Osteocyte (in vitro differentiated cells): Measurements from ENCODE around the gene ADAM15. TPM values are rescaled to one million over a fixed set of nuclear protein-coding genes. Genes with fewer than 3 reads are reported as not detected.

Experiments used
- DNase-seq: peaks from one replicate; pipeline ENCODE4 v3.0.0; 2021; ENCODE audit warnings: mixed read lengths; ENCODE audit not compliant: unreplicated experiment; ENCODE audit errors: extremely low spot score
- H3K27ac Mint-ChIP-seq: one replicate; pipeline ENCODE4 v1.8.0; 2021; ENCODE audit warnings: mild to moderate bottlenecking, mixed read lengths; ENCODE audit not compliant: unreplicated experiment
- H3K27me3 Mint-ChIP-seq: one replicate; pipeline ENCODE4 v1.8.0; 2021; ENCODE audit warnings: mixed read lengths; ENCODE audit not compliant: unreplicated experiment
- H3K36me3 Mint-ChIP-seq: one replicate; pipeline ENCODE4 v1.8.0; 2021; ENCODE audit warnings: mixed read lengths; ENCODE audit not compliant: unreplicated experiment
- H3K4me1 Mint-ChIP-seq: one replicate; pipeline ENCODE4 v1.8.0; 2021; ENCODE audit warnings: mixed read lengths; ENCODE audit not compliant: unreplicated experiment
- H3K4me3 Mint-ChIP-seq: one replicate; pipeline ENCODE4 v1.8.0; 2021; ENCODE audit warnings: mild to moderate bottlenecking, moderate library complexity, mixed read lengths; ENCODE audit not compliant: unreplicated experiment
- H3K9me3 Mint-ChIP-seq: one replicate; pipeline ENCODE4 v1.8.0; 2021; ENCODE audit warnings: mixed read lengths; ENCODE audit not compliant: unreplicated experiment
- CTCF ChIP-seq: fragments of 200-600 bp; sonication (generic); IDR thresholded peaks from 2 replicates; pipeline ENCODE4 v1.5.0; 2021; ENCODE audit warnings: antibody characterized with exemption, mild to moderate bottlenecking, moderate library complexity
- total RNA-seq: library from RNA; stranded (reverse); gene quantifications from 2 replicates; pipeline ENCODE4 v1.2.1, GENCODE V29; 2021

Gene ADAM15
- total RNA-seq, 1 donor from 2014 or later = 89.4 TPM

DNA sequence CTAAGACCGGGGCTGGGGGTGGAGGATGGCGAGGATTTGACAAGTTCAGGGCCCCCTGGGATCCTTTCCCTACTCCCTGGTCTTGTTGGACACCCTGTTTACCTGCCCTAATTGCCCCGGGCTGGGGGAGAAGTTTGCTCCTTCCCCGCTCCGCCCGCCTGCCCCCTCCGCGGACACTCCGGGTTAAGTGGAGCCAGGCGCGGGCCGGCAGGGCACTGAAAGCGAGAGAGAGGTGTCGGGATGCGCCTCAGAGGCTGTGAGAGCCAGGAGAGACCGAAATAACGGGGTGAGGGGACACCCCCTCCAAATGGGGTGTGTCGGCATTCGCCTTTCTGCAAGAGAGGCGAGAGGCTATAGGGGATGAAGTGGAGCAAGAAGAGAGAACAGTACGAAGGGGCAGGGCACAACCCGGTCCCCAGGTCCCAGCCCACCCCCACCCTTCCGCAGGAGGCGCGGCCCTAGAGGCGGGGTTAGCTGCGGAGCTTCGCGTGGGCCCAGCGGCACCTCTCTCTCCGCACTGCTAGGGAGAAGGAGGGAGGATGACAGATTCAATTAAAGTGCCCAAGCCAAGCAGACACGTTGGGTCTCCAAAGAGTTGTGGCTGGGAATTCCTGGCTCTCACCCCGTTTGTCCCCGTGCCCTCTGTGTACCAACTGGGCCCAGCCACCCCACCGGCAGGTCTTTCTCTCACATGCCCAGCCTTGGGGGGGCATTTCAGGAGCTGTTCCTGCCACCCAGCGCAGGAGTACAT is 31.4 kb downstream of the ADAM15 start:
- no peak for TF ChIP-seq CTCF
- Mint-ChIP-seq H3K4me1 (peaks cover 45% of the 10 kb centered on the region), H3K27ac (no peak overlapping the region), H3K36me3 (peaks cover 2% of the 10 kb centered on the region), H3K4me3 (no peak overlapping the region), H3K9me3 (no peaks in the 10 kb centered on the region), H3K27me3 (peaks cover 33% of the 10 kb centered on the region)
- no peak for DNase-seq

DNA sequence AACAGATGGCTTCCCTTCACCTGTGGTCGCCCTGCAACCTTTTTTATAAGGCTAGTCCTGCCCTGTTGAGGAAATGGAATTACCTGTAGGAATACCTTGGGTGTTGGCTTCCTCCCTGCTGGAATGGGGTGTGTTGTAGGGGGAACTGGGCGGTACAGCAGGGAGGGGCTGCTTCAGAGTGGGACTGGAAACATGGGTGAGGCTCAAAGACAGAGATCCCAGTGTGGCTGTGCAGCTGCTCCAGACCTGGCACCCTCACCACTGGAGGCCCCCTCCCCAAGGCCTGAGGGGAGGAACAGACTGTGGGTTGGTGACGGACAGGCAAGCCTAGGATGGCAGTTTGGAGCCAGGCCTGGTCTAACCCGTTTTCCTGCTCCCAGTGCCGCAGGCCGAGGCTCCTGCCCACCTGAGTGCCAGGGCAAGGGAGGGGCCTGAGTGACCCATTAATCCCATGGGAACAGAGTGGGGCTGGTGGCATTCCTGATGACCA is 32.0 kb downstream of the ADAM15 start:
- Mint-ChIP-seq H3K9me3 (no peaks in the 10 kb centered on the region), H3K27me3 (peaks cover 33% of the 10 kb centered on the region), H3K36me3 (peaks cover 2% of the 10 kb centered on the region), H3K4me1 (peaks cover 45% of the 10 kb centered on the region), H3K27ac (no peak overlapping the region), H3K4me3 (no peak overlapping the region)
- TF ChIP-seq CTCF = no peak
- no peak for DNase-seq

- no peak for DNase-seq
- Mint-ChIP-seq H3K4me1 (peaks cover 39% of the 10 kb centered on the region), H3K9me3 (no peaks in the 10 kb centered on the region), H3K27me3 (peaks cover 33% of the 10 kb centered on the region), H3K36me3 (peaks cover 2% of the 10 kb centered on the region), H3K27ac (peak overlapping the region; percentile 89), H3K4me3 (peak overlapping the region; percentile 90)
- no peak for TF ChIP-seq CTCF
Measured at GRCh38 chr1:155083865-155084721, 33.0 kb downstream of the ADAM15 start.

GRCh38 chr1:155084722-155085503 is 33.8 kb downstream of the ADAM15 start:
- DNase-seq = peak; percentile 97
- peak; percentile 92 for TF ChIP-seq CTCF
- H3K4me1 Mint-ChIP-seq = peaks cover 31% of the 10 kb centered on the region
- H3K27me3 Mint-ChIP-seq = peaks cover 25% of the 10 kb centered on the region
- no peaks in the 10 kb centered on the region for H3K9me3 Mint-ChIP-seq
- peak overlapping the region; percentile 89 for H3K27ac Mint-ChIP-seq
- H3K4me3 Mint-ChIP-seq = peak overlapping the region; percentile 90
- no peaks in the 10 kb centered on the region for H3K36me3 Mint-ChIP-seq
